Fibroblast of pulmonary artery (primary cell): ENCODE measurements around the gene VAMP2.

Experiments
- DNase-seq: peaks from one replicate; pipeline ENCODE4 v3.0.0-alpha.2; 2010; ENCODE audit warnings: low read depth
- H3K4me3 ChIP-seq: replicated peaks from 2 replicates; pipeline ENCODE4 v1.5.1; 2011; ENCODE audit warnings: low read depth, mild to moderate bottlenecking, control low read depth, low read length, moderate library complexity
- CTCF ChIP-seq: IDR thresholded peaks from 2 replicates; pipeline ENCODE4 v1.5.1; 2011; ENCODE audit warnings: mild to moderate bottlenecking, control low read depth, low read length, inconsistent platforms; ENCODE audit errors: missing control alignments

VAMP2 gene

GRCh38 chr17:8162233-8162996 lies at the start of gene VAMP2:
TSS of gene VAMP2 (minus strand) at chr17:8162948. CDS start at chr17:8162879, 69 bp downstream.
- peak; percentile 70 for DNase-seq
- no peak for TF ChIP-seq CTCF
- H3K4me3 ChIP-seq: peak within 1 kb of the TSS; percentile 88

- no peak for DNase-seq
- H3K4me3 ChIP-seq: peak overlapping the region; percentile 75
- TF ChIP-seq CTCF: no peak
These were observed 48.2 kb upstream of the VAMP2 start for GRCh38 chr17:8210761-8211458.

- peak within 1 kb of the TSS; percentile 75 for H3K4me3 ChIP-seq
- DNase-seq: peak; percentile 98
- TF ChIP-seq CTCF: no peak
These were observed 47.4 kb upstream of the VAMP2 start, which contains the start of gene AURKB for GRCh38 chr17:8209907-8210760. TSS of gene AURKB (minus strand) at chr17:8210575. CDS start at chr17:8210224, 351 bp downstream.

- H3K4me3 ChIP-seq: no peak overlapping the region
- no peak for DNase-seq
- no peak for TF ChIP-seq CTCF
These were observed 43.8 kb upstream of the VAMP2 start for GRCh38 chr17:8206536-8206935.

GRCh38 chr17:8204761-8205555 lies 42.2 kb upstream of the VAMP2 start:
- no peak for TF ChIP-seq CTCF
- H3K4me3 ChIP-seq: no peak overlapping the region
- DNase-seq: no peak

- peak overlapping the region; percentile 40 for H3K4me3 ChIP-seq
- TF ChIP-seq CTCF: no peak
- peak; percentile 93 for DNase-seq
These were observed 29.5 kb upstream of the VAMP2 start for GRCh38 chr17:8192070-8192815.
